Right renal cortex interstitium (tissue), 3 donors: ENCODE results near the gene NBAS. TPM values are rescaled to one million over a fixed set of nuclear protein-coding genes. Genes with fewer than 3 reads are reported as not detected.
"Not testable (repeated sequence)": the region's sequence is repeated elsewhere in the genome, so short reads cannot be mapped to it uniquely, and the experiment has no call there.

Source experiments
- DNase-seq, 3 donors: peaks; one replicate each; pipeline ENCODE4 v3.0.0-alpha.2; 2013; ENCODE audit warnings: low read depth in 3 of 3, low spot score in 2 of 3
- polyA plus RNA-seq, 3 donors: library from polyadenylated mRNA; unstranded; fragments of 120-200 nt; gene quantifications; one replicate each; pipeline ENCODE4 v1.2.1, GENCODE V29; 2013; ENCODE audit not compliant: insufficient read length in 3 of 3

Gene NBAS
- polyA plus RNA-seq, 3 donors, result 58.1 to 66.9 (median 62.5) TPM

DNA sequence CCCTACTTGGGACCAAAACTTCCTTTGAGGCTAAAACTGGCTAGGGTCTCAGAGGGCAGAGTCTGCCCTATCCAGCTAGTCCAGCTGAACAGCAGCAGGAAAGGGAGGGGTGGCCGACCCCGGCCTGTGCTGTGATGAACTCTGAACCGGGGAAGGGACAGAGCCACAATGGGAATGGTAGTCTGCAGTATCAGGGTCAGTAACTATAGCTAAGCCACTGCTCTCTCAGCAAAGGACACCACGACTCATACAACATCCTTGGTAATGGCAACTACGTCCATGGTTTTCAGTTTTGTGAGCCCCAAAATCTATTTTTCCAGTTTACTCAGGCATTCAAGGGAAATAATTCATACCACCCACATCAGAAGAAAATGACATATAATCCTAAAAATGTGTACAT, 75.2 kb downstream of the NBAS start:
- no peak for DNase-seq

DNA sequence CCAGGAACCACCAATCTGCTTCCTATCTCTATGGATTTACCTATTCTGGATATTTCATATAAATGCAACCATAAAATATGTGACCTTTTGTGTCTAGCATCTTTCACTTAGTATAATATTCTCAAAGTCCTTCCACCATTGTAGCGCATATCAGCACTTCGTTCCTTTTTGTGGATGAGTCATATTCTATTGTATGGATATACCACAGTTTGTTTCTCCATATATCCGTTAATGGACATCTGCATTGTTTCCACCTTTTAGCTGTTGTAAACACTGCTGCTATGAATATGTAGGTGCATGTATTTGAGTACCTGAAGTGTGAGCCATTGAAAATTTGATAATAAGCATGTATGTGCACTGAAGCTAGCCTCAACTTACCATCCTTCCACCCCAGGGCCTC, 80.1 kb downstream of the NBAS start:
- DNase-seq, result no peak

DNA sequence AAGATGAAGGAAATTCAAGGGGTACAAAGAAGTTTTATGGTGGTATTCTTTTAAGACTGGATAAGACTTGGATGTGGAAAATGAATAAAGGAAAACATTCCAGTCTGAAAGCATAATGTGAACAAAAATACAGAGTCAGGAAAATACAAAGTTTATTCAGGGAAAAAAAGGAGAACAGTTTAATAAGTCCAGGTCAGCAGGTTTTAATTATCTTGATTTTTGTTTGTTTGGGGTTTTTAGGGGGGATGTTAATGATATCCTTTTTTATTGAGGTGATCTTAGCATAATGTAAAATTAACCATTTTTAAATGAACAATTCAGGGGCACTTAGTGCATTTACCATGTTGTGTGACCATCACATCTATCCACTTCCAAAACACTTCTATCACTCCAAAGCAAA, 80.6 kb downstream of the NBAS start:
- no peak for DNase-seq

DNA sequence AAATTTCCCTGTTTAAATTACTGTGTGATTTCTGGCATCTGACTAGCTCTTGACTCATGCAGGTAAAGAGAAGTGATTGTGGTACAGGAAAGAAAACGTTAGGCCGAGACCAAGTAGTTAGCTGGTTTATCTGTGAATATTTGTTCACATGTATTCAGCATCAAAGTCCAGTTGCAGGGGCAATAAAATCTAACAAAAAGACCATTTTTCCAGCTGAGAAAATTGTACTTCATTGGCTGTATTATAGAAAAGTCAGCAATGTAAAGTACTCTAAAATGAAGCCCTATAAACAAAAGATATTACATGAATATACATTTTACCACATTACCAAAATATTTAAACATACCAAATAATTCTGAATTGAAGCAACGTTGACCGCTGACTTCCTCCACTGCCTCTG, 88.3 kb downstream of the NBAS start:
- DNase-seq, result no peak

DNA sequence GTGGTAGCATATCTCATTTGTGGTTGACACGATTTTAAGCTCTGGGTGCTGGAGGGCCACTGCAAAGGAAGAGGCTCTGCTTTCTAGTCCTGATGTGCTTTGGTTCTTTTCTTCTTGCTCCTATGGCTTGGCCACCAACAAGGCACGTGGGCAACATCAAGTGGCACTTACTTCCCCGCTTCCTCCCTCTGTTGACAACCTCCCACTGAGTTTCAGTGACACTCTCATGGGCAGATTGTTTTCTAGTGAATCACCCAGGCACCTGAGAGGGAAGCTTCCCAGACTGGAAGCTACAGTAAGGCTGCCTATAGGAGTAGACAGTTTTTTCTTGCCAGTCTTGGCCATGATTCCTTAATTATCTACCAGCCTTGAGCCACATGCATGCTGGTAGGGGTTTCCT, 89.0 kb downstream of the NBAS start:
- no peak for DNase-seq

DNA sequence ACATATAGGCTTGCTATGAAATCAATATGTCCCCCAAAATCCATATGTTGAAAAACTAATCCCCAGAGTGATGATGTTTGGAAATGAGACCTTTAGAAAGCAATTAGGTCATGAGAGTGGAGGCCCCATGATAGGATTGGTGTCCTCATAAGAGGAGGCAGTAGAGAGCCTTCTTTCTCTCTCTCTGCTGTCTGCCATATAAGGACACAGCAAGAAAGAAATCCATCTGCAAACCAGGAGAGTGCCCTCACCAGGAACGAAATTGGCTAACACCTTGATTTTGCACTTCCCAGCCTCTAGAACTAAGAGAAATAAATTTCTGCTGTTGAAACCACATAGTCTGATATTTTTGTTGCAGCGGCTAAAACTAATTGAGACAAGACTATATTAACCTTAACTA, 89.5 kb downstream of the NBAS start:
- no peak for DNase-seq

DNA sequence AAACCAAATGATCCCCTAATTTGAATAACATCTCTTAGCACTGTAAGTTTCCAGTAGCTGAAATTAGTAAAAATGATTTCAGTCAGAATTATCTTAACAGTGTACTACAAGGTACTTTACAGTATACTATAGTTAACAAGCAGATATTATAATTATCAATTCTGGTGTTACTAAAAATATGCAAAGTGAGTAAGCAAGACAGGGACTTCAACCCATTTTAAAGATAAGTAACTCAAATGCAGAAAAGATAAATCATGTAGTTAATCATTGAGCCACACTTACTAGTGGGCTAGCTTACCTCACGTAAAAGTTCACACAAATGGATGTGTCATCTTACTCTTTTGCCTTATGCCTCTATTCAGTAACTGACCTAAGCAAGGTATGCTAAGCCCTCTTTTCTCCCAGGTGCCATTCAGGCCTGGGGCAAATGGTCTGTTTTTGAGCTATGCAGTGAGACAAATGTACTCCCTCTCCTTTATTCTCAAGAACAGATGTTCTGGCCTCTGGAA, 101.0 kb downstream of the NBAS start:
- no peak for DNase-seq

DNA sequence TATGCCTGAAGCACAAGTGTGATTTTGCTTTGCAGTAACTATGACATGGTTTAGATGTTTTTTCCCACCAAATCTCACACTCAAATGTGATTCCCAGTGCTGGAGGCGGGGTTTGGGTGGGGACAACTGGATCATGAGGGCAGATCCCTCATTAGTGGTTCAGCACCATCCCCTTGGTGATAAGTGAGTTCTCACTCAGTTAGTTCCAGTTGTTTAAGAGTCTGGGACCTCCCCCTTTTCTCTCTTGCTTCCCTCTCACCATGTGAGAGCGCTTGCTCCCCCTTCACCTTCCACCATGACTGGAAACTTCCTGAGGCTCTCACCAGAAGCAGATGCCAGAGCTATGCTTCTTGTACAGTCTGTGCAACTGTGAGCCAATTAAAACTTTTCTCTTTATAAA, 102.9 kb downstream of the NBAS start:
- DNase-seq, result no peak

DNA sequence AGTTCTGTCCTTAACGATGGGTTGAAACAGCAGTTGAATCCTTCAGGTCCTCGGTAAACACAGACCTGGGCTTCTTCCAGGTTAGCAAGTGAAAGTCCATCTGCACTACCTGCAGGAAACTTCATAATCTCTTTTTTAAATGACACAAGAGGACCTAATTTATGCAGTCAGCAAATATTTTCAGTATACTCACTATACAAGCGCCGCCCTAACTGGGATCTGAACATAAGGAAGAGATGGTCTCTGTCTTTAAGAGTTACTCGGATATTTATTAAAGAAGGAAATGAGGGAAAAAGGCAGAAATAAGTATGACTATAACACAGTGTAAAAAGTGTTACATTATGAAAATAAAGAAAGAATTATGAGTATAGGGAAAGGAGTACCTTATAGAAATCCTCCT, 103.3 kb downstream of the NBAS start:
- DNase-seq, result no peak

DNA sequence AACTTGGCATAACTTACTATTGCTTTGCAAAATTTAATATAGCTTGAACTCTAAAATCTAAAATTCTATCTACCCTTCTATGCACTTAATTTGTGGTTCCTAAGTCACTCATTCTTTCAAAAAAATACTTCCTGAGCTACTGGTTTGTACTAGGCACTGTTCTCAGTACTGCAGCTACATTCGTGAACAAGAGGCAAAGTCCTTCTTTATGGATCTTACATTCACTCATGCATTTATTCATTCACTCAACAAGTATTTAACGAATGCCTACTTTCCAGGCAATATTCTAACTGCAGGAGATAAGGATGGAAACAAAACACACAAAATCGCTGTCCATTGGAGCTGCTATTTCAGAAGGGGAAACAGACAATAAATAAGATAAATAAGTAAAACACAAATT, 104.8 kb downstream of the NBAS start:
- DNase-seq, result no peak

DNA sequence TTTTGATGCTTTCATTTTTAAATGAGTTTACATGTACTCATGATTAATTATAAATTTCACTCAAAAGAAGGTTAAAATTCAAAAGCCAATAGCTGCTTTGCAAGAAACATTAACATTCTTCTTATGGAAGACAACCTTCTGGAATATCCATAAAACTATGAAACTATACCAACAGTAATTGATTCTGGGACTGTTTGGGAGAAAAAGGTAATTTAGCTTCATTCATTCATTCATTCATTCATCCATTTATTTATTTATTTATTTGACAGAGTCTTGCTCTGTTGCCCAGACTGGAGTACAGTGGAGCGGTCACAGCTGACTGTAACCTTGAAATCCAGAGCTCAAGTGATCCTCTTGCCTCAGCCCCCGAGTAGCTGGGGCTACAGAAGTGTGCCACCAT, 110.3 kb downstream of the NBAS start:
- no peak for DNase-seq

DNA sequence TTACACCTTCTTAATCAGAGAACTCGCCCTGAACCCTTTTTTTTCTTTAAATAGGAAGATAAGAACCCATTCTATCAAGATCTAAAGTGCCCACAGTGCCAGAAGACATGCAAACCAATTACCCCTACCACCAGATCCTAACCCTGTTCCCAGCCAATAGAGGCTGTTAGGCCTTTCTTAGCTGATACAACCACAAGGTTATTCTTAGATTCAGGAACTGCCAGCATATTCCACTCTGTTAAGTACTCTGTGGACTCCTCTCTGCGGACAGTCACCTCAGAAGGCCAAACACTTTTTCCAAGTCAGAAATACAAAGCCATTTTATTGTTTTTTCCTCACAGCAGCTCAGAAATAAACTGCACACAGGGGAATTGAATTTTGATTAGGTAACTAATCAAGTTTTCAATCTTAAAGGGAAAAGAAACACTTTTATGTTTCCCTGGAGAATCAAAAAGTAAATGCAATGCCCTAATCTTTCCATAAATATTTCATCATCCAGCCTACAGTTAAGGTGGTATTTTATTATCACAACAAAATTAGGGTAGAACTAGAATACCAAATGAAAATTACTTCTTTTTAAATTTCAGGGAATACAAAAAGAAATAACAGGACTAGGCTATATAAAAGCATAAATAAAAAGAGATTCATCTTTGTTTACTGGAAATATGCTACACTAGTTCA, 111.4 kb downstream of the NBAS start:
- DNase-seq, result no peak

DNA sequence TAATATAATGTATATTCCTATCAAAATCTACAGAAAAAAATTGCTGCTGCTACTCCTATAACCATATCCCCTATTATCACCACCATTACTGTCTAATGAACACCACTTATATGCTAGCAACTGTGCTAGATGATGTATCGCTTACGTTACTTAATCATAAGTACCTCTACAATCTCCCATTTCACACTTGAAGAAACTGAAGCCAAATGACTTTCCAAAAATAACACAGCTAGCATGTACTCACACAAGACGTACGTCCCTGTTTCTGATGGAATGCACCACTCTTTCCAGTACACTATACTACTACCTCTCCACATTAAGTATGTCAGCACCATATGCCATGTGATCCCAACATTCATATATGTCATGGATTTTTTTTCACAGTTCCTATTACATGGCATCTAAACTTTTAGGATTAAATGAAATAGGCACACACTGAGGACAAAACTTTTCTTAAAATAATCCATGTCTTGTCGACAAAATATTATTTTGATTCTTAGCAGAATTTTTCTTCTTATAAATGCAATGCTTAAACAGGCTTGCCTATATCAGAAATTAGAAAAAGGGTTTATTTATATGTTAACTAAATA, 112.8 kb downstream of the NBAS start:
- DNase-seq, result no peak

DNA sequence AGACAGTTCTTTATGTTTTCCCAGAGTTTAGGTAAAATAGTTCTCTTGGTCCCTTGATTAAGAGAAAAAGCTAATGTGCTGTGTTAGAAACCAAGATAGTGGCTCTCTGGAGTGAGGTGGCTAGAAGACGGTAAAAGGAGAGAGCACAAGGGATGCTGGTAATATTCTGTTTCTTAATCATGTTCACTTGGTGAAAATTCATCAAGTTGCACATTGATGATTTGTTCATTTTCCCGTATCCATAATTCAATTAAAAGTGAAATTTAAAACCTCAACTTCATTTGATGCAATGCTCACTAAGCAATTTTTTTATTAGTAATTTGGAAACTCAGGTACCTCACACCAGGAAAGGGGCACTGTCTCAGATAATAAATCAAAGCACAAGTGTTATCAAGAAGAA, 113.8 kb downstream of the NBAS start:
- no peak for DNase-seq

DNA sequence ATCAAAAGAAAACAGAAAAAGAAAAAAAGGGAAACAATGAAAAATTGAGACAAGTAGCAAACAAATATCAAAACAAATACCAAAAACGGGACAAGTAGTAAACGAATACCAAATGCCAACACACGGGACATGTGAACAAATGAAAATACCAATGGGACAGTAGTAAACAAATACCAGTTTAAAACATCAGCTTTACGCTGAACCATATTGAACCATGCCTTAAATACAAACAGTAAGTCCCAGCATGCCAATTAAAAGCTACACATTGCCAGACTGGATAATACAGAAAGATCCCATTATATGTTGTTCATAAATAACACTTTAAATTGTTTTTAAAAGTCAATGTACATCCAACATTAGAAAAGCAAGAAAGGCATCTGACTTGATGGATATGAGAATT, 114.2 kb downstream of the NBAS start:
- DNase-seq, result no peak

DNA sequence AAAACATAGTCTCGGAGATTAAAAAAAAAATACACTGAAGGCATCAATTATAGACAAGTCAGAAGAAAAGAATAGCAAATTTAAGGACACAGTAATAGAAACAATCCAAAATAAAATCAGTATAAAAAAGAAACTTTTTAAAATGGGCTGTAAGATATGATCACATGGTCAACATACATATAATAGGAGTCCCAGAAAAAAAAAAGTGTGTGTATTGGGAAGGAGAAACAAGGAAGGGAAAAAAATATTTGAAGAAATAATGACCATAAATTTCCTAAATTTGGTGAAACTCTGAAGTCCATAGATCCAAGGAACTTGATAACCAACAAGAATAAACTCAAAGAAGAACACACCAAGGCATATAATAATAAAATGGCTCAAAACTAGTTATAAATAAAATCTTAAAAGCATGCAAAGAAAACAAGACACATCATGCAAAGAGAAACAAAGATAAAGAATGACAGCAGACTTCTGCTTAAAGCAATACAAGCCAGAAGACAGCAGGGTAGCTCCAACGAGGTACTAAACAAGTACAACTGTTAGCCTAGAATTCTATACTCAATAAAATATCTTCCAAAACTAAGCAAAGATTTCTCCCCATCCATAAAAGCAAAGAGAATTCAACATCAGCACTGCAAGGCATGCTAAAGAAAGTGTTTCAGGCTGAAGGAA, 115.1 kb downstream of the NBAS start:
- DNase-seq, result no peak

DNA sequence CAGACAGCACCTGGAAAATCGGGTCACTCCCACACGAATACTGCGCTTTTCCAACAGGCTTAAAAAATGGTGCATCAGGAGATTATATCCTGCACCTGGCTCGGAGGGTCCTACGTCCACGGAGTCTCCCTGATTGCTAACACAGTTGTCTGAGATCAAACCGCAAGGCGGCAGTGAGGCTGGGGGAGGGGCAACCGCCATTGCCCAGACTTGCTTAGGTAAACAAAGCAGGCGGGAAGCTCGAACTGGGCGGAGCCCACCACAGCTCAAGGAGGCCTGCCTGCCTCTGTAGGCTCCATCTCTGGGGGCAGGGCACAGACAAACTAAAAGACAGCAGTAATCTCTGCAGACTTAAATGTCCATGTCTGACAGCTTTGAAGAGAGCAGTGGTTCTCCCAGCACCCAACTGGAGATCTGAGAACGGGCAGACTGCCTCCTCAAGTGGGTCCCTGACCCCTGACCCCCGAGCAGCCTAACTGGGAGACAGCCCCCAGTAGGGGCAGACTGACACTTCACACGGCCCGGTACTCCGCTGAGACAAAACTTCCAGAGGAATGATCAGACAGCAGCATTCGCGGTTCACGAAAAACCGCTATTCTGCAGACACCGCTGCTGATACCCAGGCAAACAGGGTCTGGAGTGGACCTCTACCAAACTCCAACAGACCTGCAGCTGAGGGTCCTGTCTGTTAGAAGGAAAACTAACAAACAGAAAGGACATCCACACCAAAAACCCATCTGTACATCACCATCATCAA, 121.2 kb downstream of the NBAS start:
- not testable (repeated sequence) for DNase-seq

DNA sequence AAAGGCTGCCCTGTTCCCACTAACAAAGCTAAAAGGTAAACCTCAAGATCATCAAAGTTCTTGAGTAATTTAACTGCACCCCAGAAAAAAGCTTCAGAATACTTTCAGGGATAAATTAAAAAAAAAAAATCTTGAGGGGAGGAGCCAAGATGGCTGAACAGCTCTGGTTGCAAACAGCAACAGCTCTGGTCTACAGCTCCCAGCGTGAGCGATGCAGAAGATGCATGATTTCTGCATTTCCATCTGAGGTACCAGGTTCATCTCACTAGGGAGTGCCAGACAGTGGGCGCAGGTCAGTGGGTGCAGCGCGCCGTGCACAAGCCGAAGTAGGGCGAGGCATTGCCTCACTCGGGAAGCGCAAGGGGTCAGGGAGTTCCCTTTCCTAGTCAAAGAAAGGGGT, 121.8 kb downstream of the NBAS start:
- not testable (repeated sequence) for DNase-seq

DNA sequence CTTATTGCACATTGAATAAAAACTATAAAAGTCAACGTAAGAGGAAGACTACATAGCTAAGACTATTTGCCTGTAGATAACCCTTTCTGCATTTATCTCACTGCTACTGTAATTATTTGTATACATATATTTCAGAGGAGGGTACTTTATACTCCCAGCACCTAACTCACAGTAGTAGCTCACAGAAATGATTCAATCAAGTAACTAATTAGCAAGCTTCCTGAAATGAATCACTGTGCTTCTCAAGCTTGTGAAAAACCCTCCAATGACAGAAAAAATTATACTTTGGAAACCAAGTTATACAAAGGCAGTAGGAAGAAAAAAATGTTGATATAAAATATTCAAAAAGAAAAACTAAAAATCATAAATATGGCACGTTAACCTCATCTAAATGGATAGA, 124.9 kb downstream of the NBAS start:
- DNase-seq, result no peak

DNA sequence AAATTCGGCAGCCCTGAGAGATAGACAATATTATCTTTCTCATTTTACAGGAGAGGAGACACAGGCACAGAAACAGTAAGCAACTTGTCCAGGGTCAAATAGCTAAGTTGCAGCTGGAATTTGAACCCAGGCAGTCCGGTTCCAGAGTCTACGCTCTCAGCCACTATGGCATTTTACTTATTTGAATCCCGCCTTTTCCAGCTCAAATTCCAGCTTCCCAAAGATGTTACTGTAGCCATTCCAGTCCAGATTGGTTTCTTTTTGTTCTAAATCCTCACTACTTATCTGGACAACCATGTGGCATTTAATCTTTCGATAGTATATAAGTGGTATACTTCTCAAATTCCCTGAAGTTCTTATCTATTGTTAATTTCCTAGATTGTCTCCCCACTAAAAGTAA, 125.7 kb downstream of the NBAS start:
- DNase-seq, result no peak

DNA sequence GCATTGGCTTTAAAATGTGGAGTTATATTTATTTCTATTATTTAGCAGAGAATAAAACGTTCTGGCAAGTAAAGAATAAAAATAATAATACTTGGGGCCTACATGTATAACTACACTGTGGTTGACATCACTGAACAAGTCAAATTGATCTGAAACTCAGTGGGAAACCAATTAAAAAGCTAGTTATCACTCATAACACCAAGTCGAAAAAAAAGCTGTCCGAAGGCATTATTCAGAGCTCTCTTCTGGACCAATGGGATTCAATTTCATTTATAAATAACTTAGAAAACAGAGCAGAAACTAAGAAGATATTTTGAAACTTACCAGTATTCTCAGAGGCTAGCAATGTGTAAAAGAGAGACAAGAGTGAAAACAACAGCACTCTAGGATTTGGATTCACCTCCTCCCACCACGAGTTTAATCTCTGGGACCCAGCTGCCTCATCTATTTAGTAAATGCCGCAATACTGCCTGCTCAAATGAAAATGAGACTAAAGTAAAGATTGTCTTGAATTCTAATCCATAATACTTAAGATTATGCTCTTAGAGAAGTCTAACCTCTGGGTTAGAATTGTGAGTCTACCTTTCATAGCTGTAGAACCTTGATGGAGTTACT, 128.4 kb downstream of the NBAS start:
- no peak for DNase-seq
